ENCODE results near the gene NFIX. TPM values are rescaled to one million over a fixed set of nuclear protein-coding genes. Genes with fewer than 3 reads are reported as not detected.

The NFIX gene
- total RNA-seq, 1 donor from 2014 or later = 6.7 TPM

DNA sequence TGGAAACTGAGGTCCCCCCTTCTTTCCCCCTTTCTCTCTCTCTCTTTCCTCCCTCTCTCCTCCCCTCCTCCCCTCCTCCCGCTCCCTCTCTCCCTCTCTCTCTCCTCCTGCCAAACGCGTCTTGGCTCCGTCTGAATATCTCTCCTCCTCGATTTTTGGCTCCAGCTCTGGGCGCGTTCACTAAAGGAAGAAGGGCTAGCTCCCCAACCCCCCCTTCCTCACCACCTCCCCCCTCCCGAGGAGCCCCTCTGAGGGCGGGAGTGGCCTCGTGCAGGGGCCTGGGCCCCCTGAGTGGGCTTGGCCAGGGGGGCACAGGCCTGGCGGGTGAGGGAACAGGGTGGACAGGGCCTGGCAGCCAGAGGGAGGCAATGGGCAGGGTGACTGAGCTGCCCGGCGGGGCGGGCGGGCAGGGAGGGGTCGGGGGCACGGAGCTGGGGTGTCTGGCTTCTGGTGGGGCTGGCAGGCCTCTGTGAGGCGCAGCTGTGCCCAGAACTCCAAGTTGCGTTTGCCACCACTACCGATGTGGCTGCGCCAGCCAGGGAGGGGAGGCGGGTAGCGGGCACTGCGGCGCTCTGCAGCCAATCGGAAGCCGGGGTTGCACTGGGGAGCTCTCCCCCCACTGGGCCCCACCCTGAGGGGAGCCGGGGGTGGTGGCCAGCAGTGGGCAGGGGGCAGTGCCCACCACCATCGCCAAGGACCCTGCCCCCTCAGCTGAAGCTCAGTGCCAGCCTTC lies 7.1 kb downstream of the NFIX start:
- no peak for TF ChIP-seq CTCF (IDR thresholded peaks at IDR 0.05; ENCODE audit: insufficient read depth, low read length, poor library complexity, severe bottlenecking)
- H3K4me3 ChIP-seq (ENCODE audit: low read depth, low read length) = no peak overlapping the region
- peaks cover 7% of the 10 kb centered on the region for H3K27me3 ChIP-seq (ENCODE audit: control insufficient read depth, insufficient read depth, low read length)
- peaks cover 1% of the 10 kb centered on the region for H3K36me3 ChIP-seq (ENCODE audit: control insufficient read depth, insufficient read depth, low read length)
- DNase-seq (ENCODE audit: low read depth) = no peak

DNA sequence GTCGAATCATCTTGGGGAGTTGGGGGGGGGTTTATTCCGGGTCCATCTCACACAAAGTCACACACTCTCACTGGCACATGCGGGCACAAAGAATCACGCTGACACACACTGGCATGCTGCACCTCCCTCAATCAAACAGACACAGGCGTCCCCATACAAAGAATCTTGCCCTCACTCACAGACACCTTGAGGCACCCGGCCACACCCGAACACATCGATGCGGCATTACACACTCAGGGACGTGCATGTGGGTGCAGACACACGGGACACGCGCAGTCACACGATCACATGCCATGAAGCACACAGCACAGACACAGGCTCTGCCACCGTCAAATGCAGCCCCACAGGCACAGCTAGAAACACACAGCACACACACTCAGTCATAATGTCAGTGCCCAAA lies 7.8 kb downstream of the NFIX start:
- peaks cover 4% of the 10 kb centered on the region for H3K27me3 ChIP-seq (ENCODE audit: control insufficient read depth, insufficient read depth, low read length)

DNA sequence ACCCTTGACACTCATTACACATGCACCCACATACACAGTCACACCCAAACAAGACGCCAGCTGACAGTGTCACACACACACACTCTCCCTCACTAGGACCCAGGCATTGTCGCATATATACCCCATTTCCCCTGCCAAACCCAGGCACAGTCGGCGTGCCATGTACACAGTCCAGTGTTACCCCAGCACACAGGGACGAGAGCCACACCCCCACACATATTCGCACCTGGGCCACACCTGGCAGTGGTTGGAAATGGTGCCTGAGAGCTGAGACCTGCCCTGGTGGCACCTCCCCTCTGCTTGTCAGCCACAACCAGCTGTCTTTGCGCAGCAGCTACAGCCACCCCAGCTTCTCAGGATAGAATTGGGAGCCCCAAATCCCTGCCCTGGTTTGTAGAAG lies 9.0 kb downstream of the NFIX start:
- TF ChIP-seq CTCF (IDR thresholded peaks at IDR 0.05; ENCODE audit: insufficient read depth, low read length, poor library complexity, severe bottlenecking) = no peak
- no peak overlapping the region for H3K4me3 ChIP-seq (ENCODE audit: low read depth, low read length)
- no peak for DNase-seq (ENCODE audit: low read depth)
- peaks cover 11% of the 10 kb centered on the region for H3K27me3 ChIP-seq (ENCODE audit: control insufficient read depth, insufficient read depth, low read length)
- H3K36me3 ChIP-seq (ENCODE audit: control insufficient read depth, insufficient read depth, low read length) = no peaks in the 10 kb centered on the region

More for the DNA sequence above, 7.8 kb downstream of the NFIX start:
- no peak for TF ChIP-seq CTCF (IDR thresholded peaks at IDR 0.05; ENCODE audit: insufficient read depth, low read length, poor library complexity, severe bottlenecking)
- H3K36me3 ChIP-seq (ENCODE audit: control insufficient read depth, insufficient read depth, low read length) = peaks cover 1% of the 10 kb centered on the region
- DNase-seq (ENCODE audit: low read depth) = no peak
- H3K4me3 ChIP-seq (ENCODE audit: low read depth, low read length) = no peak overlapping the region

GRCh38 chr19:13005253-13005652 lies 10.0 kb downstream of the NFIX start:
- Histone ChIP-seq H3K4me3 (ENCODE audit: low read depth, low read length) (no peak overlapping the region), H3K36me3 (ENCODE audit: control insufficient read depth, insufficient read depth, low read length) (no peaks in the 10 kb centered on the region), H3K27me3 (ENCODE audit: control insufficient read depth, insufficient read depth, low read length) (peaks cover 21% of the 10 kb centered on the region)
- DNase-seq (ENCODE audit: low read depth) = no peak
- TF ChIP-seq CTCF (IDR thresholded peaks at IDR 0.05; ENCODE audit: insufficient read depth, low read length, poor library complexity, severe bottlenecking) = no peak

DNA sequence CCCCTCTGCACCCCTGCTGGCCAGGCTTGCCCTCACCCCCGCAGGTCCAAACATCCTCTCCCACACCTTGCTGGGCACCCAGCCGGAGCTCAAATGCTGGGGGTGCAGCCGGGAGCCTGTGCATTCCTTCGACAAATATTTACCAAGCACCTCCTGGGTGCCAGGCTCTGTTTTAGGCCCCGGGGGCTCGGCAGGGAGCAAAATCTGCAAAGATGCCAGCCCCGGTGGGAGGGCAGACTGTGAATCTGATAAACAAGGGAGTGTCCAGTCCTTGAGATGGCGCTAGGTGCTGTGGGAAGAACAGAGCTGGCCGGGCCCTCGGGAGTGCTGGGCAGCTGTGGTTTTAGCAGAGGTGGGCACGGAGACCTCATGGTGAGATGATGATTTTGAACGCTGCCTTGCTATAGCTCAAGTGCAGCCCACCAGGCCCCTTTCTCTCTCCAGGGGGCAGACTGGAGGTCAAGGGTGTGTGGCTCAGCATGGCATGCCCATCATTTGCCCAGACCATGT lies 10.6 kb downstream of the NFIX start:
- no peak for TF ChIP-seq CTCF (IDR thresholded peaks at IDR 0.05; ENCODE audit: insufficient read depth, low read length, poor library complexity, severe bottlenecking)
- H3K36me3 ChIP-seq (ENCODE audit: control insufficient read depth, insufficient read depth, low read length) = no peaks in the 10 kb centered on the region
- H3K4me3 ChIP-seq (ENCODE audit: low read depth, low read length) = no peak overlapping the region
- no peak for DNase-seq (ENCODE audit: low read depth)
- H3K27me3 ChIP-seq (ENCODE audit: control insufficient read depth, insufficient read depth, low read length) = peaks cover 28% of the 10 kb centered on the region
